GM21576 (cell line): ENCODE measurements around the gene DHRS12.

ENCODE experiments used
- ATAC-seq: cut with Tn5 transposase; IDR thresholded peaks from one replicate; pipeline ENCODE4 v1.9.1; 2021; ENCODE audit warnings: mild to moderate bottlenecking, moderate library complexity; ENCODE audit not compliant: unreplicated experiment

Gene DHRS12, protein sequence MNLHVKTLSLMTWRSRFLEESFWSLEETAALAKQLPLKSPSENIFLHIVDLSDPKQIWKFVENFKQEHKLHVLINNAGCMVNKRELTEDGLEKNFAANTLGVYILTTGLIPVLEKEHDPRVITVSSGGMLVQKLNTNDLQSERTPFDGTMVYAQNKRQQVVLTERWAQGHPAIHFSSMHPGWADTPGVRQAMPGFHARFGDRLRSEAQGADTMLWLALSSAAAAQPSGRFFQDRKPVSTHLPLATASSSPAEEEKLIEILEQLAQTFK

DNA sequence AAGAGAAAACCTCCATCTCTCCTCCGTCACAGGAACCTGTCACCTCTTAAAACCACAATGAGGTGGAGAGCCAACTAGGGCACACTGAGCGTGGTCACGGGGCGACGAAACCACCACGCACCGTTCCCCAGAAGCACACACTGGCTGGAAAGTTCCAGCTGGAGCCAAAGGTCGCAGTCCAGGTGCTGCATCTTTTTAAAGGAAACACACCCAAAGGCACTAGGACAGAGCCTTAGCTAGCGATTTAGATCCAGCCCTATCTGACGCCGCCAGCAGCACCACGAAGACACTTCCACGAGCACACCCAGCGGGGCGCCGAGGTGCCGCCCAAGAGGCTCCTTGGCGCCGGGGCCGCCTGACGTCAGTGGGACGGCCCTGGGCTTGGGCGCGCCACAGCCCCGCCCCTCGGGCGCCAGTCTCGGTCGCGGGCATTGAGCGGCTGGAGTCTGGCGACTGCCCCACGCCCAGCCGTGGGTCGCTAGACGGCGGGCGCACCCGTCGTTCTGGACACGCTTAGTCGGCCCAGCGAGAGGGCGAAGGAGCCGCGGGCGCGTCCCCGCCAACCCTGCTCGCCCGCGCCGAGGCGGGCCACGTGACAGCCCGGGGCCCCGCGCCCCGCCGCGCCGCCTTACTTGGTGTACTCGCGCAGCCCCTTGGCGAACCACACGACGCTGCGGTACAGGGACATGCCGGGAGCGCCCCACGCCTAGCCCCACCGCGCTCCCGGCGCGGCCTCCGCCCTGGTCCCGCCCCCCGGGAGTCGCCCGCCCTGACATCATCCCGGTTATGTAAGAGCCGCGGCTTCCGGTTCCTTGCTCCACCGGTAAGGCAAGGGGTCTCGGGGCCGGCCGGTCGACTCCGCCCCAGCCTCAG, at the start of gene DHRS12:
DHRS12 (minus strand) TSS at position 742 of the 873 bp plus-strand sequence. CDS start 4,504 bp downstream, outside the sequence.
- ATAC-seq, result peak; percentile 88

DNA sequence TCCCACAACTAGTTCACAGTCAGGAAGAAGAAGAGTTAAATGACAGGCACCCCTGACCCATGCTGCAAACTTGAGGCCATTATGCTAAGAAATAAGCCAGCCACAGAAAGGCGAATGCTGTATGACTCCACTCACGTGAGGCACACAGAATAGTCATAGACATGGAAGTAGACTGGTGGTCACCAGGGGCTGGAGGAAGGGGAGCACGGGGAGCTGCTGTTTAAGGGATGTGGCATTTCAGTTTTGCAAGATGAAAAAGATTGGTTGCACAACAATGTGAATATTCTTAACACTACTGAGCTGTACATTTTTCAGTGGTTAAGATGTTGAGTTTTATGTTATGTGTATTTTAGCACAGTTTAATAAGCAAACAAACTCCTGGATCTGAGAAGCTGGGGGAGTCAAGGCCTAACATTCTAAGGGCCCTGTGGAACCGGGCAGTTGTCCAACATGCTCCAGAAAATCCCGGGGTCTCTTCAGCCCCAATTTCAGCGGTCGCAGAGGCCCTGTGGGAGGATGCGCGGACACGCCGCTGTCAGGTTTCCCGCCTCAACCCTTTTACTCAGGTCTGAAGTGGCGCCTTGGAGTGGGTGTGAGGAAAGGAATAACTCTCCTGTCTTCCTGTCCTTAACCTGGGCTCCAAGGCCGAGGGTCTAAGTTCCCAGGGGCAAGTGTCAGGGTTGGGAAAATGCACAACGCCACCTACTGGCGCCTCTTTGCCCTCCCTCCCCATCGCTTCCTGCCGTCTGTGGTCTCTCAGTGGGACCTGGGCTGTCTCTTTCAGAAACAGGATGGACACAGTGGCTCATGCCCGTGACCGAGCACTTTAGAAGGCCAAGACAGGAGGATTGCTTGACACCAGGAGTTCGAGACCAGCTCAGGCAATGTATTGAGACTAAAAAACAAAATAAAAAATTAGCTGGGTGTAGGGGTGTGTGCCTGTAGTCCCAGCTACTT, 45.5 kb upstream of the DHRS12 start:
- ATAC-seq, result no peak

DNA sequence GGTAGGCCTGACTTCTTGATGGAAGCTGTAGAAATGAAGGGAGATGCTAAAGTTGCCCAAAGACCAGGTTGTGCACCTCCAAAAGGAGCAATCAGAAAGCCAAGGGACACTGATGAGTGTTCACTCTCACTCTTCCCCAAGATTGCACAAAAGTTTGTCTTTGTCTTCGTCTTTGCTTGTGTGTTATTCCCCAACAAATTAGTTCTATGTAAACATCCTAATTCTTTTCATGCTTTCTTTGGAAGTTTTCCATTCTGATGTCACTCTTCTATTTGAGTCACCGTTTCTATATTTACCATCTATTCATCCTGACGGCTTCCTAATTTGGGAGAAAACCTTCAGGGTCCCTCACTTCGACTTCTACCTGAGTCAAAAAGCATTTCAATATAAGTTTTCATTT, 44.7 kb upstream of the DHRS12 start:
- ATAC-seq, result no peak

DNA sequence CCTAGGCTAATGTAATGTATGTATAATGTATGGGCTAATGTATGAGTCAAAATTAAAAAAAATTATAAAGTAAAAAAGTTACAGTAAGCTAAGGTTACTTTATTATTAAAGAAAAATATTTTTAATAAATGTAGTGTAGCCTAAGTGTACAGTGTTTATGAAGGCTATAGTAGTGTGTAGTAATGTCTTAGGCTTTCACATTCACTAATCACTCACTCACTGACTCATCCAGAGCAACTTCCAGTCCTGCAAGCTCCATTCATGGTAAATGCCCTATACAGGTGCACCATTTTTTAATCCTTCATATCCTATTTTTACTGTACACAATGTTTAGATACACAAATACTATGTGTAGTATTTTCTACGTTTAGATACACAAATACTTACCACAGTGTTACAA, 42.8 kb upstream of the DHRS12 start:
- ATAC-seq, result no peak

DNA sequence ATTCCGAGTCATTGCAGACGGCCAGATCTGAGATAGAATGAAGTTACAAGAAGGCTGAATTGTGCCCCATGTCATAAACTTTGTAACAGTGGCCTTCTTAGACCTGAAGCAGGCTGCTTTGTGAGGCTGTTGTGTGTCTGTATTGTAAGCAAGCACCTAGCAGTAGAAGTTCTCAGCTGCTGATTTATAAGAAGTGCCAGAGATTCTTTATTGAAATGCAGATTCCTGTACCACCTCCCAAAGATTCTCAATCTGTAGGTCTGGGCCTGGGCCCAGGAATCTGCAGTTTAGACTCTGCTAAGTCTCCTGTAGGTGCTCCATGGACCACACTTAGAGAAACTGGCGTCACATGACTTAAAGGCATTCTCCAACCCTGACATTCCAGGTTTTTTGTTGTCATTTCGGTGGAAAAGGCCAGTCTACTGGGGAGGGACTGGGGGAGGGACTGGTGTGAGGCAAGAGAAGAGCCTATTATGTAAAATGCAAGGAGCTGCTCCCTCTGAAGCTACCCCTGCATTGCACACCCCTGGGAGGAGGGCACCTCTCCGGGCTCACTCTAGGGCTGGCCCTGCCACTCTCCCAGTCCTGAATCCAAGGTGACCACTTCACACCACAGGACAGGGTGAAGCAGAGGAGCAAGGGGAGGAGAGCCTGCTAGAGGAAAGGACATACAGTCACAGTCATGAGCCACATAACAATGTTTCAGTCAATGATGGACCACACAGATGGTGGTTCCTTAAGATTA, 41.8 kb upstream of the DHRS12 start:
- no peak for ATAC-seq

DNA sequence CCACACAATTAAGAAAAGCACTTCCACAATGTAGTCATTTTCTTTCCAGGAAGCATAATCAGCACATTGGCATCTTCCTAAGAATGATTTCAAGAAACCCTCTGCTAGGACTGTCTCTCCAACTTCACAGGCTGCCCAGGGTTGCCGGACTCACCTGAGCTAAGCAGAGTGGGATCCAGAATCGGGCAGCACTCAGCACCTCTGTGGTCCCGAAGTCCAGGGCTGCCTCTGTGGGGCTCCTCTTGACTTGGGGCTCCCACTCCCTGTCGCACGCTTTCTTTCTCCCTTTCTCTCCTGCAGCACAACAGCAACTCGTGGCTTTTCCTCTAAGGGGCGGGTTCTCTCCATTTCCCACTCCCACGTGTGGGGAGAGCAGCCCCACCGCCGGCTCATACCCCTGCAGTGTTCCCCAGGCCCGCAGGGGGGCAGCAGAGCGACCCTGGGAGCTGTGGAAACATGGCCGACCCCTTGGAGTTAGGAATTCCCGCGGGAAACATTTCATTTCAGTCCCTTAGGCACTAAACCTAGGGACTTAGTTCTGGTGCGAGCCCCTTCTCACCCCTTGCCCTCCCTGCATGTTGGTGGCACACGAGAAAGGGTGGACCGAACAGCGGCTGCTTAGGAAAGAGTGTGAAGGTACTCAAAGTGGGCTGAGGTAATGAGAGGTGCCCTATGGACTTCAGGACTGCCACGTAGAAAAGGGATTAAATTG, 41.1 kb upstream of the DHRS12 start, which contains the start of gene TMEM272:
TMEM272 (minus strand) TSS at position 316 of the 712 bp plus-strand sequence. CDS start 6,647 bp downstream, outside the sequence.
- peak; percentile 53 for ATAC-seq

DNA sequence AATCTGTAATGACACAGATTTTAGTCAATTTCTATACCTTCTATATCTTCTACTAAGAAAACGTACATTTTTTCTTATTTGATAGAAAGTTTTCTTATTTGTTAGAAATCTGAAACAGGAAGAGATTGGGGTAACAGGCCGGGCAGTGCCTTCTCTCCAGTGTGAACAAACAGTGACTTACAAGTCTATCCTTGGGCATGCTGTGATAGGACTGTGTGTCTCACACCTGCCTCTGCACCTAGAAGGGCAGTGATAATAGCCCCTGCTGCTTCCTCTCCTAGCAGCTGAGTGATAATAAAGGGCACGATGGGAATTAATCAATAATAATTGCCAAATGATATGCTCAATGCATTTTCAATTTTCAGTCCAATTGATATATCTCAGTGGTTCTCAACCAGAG, 39.6 kb upstream of the DHRS12 start:
- no peak for ATAC-seq

DNA sequence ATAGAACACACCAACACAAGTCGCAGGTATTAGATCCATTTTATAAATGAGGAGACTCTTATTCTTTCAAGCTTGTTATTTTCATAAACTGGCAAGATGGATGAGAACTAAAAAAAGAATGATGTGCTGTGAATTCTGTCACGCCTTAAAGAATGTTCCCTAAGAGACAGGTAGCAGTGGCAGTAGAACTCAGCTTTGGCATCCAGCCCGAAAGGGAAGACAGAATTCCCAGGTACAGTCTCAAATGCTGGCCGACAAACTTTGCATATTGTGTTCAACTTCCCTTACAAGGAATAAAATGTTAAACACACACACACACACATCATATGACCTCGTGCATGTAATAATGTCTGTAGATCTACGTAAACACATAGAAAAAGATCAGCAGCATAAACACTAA, 37.8 kb upstream of the DHRS12 start:
- no peak for ATAC-seq

DNA sequence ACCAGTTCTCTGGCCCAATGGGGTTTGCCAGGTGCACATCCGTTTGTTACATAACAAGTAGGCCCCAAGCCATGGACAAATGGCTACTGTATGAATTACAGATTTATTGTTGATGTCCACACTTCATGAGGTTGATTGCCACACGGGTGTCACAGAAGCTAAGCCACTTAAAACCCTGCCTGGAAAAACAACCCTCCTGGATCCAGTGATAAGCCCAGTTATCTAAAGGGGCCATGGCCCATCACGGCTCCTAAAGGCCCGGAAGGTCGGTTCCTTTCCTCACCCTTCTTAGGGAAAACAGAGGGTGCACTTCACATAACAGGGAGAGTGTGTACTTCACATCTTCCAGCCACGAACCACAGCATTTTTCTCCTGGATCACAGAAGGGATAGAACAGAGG, 37.0 kb upstream of the DHRS12 start:
- no peak for ATAC-seq

DNA sequence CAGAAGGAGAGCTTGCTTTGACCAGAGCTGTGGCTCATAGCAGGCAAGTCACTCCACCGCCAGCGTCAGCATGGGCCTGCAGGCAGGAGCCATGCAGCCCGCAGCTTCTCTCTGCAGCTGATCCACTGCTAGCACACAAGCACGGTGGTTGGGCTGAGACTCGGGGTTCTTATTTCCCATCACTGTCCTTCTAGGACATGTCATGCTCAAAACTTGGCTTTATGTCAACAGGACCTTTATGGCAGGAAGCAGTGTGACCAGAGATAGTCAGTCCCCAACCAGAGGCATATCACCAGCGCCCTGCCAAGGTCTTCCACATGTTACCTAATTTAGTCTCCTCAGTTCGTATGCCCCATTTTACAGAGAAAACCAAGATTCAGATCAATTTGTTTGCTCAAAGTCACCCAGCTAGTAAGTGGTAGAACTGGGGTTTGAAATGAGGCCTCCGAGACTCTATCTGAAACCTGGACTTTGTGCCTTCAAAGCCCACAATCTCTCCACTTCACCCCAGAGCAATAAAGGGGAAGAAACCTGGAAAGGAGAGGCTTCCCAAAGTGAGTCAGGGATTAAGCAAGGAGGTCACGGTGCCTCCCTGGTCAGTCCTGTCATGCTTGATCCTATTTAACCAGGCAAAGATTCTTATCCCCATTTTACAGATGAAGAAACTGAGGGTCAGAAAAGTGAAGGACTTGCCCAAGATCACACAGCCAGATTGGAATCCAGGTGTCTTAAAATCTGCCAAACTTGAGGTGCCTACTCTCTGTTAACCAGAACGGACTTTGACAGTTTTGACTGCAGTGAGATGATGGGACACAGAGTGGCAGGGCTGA, 36.0 kb upstream of the DHRS12 start:
- ATAC-seq, result no peak

DNA sequence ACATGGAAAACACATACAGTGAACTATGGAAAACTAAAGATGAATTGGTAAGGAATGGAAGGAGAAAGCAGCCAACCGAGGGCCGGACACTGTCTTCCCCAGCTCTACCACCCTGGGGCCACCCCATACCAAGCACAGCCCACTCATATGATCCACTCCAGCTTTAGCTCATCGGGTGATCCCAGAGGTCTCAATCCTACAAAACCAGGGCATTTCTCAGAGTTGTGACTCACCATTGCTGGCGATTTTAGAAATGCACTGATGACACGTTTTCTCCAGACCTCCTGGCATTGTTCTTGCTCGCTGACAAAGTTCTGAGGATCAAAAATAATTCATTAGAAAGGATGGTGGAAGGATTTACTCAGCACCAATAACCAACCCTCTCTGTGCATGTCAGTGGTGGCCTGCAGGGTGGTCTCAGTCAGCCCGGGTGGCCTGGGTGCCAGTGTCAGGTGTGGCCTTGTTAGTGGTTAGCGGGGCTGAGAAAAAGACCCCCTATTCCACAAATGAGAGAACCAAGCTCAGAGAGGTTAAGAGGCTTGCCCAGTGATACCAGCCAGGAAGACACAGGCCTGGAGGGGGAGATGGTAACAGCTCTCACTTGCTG, 34.4 kb upstream of the DHRS12 start:
- ATAC-seq, result no peak

DNA sequence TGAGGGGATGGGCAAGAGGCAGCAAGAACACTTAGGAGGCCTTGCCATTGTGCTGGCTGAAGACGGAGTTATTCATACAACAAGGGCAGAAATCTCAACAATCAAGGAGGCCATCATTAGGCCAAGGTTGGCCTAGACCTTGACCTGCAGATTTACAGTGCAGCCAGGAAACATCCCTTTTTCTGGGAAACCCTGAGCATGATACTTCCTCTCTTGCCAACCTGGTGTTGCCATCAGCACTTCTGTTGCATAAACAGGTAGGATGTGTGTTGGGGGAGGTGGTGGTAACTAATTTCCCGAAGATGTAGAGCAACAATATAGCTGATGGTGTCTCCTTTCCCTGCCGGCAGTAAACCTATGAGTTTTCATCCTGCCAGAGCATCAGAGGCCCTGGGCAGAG, 33.1 kb upstream of the DHRS12 start:
- no peak for ATAC-seq

DNA sequence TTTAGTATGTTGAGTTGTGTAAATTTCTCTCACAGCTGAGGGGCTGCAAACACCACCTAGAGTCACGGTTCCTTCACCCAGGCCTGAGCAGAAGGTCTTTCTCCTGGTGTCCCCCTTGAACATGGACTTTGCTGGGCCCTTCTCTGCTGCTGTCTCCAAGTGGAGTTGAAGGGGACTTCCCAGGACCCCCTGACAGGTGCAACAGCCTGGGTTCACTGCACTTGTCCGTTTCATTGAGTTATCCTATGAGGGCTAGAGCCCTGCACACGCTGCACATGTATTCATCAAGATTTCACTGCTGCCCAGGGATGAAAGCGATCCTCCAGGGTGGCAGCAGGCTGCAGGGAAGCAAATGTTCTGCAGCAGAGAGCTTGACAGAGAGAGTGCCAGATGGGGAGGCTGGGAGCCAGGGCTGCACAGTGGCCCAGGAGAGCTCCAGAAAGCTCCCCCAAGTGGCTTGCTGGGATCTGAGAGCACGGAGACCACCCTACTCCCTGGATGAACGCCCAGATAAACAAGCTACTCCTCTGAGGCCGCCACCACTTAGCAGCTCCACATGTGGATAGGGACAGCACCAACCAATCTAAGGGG, 30.7 kb upstream of the DHRS12 start:
- ATAC-seq, result no peak

DNA sequence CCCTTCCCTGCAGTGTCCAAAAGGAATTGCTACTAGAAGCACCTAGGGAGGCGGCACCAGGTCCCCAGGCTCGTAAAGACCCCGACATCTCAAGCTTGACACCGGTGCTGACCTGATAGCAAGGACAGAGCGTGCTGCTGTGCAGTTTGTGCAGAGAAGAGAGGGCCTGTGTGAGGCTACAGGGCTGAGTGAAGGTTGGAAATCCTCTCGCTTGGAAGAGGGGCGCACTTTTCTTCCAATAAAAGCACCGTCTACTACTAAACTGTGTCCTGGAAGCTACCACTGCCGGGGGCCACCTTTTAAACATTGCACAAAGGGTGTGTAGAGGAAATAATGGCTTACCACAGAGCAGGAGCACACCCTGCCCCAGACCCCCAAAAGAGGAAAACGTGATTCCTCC, 30.0 kb upstream of the DHRS12 start:
- no peak for ATAC-seq

DNA sequence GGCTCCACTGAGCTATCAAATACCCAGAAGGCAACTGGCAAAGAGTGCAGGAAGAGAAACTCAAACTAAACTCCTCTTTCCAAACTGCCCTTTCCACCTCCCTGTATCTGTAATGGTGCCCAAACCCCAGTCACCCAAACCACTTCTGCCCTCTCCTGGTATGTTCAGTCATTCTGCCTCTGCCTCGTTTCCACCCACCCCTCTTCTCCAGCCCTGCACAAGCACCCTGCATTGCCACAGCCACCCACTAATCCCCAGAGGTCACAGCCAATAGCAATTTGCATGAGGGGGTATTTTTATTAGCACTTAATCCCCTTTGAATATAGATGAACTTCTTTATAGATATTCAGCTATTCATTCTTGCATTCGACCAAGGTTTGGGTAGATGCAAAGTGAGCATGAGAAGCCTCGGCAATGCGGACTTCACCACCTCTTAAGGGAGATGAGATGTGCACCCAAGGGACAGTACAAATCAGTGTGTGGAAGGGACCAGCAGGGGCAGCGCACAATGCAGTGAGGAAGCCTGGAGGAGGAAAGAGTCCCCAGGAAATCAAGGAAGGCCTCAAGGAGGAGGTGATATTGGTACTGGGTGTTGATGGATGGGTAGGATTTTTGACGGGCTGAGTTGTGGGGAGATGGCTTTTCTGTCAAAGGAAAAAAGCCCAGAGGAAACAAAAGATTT, 28.6 kb upstream of the DHRS12 start:
- peak; percentile 72 for ATAC-seq

DNA sequence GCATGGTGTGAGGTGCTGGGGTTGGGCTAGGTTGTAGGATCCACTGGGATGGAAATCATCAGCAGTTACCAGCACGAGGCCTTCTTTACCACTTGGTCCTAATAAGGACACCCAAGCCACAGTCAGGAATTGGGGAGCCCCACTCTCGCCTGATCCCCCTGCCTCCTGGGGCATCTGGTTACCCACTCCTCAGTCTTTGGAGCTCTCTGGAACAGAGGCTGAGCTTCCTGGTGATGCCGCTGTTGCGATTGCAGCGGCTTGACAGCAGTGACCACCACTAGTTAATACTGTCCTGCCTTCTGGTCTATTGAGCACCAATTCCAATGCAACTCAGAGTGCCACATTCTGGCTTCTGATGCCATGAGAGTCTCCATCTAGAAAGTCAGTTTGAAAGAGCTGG, 27.6 kb upstream of the DHRS12 start:
- no peak for ATAC-seq

DNA sequence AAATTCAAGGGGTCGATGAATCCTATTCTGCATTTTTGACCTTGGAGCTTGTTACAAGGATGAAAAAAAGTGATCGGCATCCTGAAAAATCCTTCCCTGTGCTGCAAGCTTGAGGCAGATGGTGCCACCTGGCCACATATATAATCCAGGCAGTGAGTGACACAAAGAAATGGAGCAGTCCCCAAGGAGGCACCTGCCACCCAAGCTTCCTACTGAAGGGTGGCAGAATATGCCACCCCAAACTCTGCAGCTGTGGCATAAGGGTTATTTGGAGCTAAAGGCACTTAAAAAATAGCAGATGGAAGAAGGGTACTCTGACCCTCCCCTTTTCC, 25.6 kb upstream of the DHRS12 start:
- ATAC-seq, result no peak
